HCT116 (cell line): ENCODE measurements around the gene ELOA. TPM values are rescaled to one million over a fixed set of nuclear protein-coding genes. Genes with fewer than 3 reads are reported as not detected.

Experiments used
- ATAC-seq: fragments of 200-7000 bp; cut with Tn5 transposase; 2 replicates; pipeline ENCODE4 v1.9.1; 2020; ENCODE audit warnings: mild to moderate bottlenecking, moderate library complexity
- BruUV-seq: library from RNA; stranded (reverse); fragments of 400-500 nt; replicated peaks from 2 replicates; lab custom pipeline; 2021; lab: Mats Ljungman, UMichigan
- CTCF ChIA-PET: fragments of 300-600 bp; sonication (Branson Sonifier 250); formaldehyde crosslinking; loops from one replicate; lab custom pipeline; 2021; ENCODE audit warnings: antibody characterized with exemption; lab: Charles Lee
- POLR2A ChIA-PET: fragments of 300-600, 350-600 bp; sonication (Branson Sonifier 250); formaldehyde crosslinking; loops from one replicate; lab custom pipeline; 2021; ENCODE audit warnings: antibody characterized with exemption; lab: Charles Lee
- RAD21 ChIA-PET, 2 experiments: fragments of 300-600 bp; sonication (Branson Sonifier 250); formaldehyde crosslinking; loops; one replicate each; lab custom pipeline; 2023; ENCODE audit warnings: low total read pairs in 2 of 2; ENCODE audit not compliant: uncharacterized antibody in 2 of 2, unreplicated experiment in 2 of 2, low non-redundant PET in 1 of 2; lab: Charles Lee
- DNase-seq: peaks from one replicate; pipeline ENCODE4 v3.0.0-alpha.2; 2010; ENCODE audit warnings: low read depth, low spot score
- H2AFZ ChIP-seq: fragments of 200-600 bp; shearing (Covaris generic), sonication (generic); 2 replicates; pipeline ENCODE4 v1.6.1; 2017; ENCODE audit warnings: low read depth, mixed run types, mixed read lengths, antibody characterized with exemption, low read length; ENCODE audit not compliant: poor library complexity, severe bottlenecking
- H3K27ac ChIP-seq: 2 replicates; pipeline ENCODE4 v1.5.1; 2012; ENCODE audit warnings: low read depth, low read length
- H3K27me3 ChIP-seq: fragments of 200-600 bp; sonication (generic); 2 replicates; pipeline ENCODE4 v1.6.1; 2016; ENCODE audit warnings: mixed run types, low read length, mixed read lengths; ENCODE audit not compliant: insufficient read depth
- H3K36me3 ChIP-seq, 2 experiments: fragments of 200-500 bp in 1 of 2; fragments of 200-600 bp in 1 of 2; sonication (Bioruptor generic) in 1 of 2; sonication (generic) in 1 of 2; 2 replicates each; pipeline versions ENCODE4 v1.5.1 to v1.6.1; 2014 to 2016; ENCODE audit warnings: low read length in 2 of 2, inconsistent platforms in 1 of 2, mixed read lengths in 1 of 2, mixed run types in 1 of 2; ENCODE audit not compliant: insufficient read depth in 2 of 2, control insufficient read depth in 1 of 2
- H3K4me1 ChIP-seq, 2 experiments: fragments of 200-600 bp in 1 of 2; sonication (generic) in 1 of 2; 2 replicates each; pipeline versions ENCODE4 v1.5.1 to v1.6.1; 2012 to 2017; ENCODE audit warnings: low read length in 2 of 2, inconsistent platforms in 1 of 2, mild to moderate bottlenecking in 1 of 2, mixed read lengths in 1 of 2, mixed run types in 1 of 2, moderate library complexity in 1 of 2; ENCODE audit not compliant: insufficient read depth in 2 of 2, control insufficient read depth in 1 of 2
- H3K4me2 ChIP-seq: fragments of 200-600 bp; sonication (generic); 2 replicates; pipeline ENCODE4 v1.6.1; 2017; ENCODE audit warnings: mixed run types, low read length, mixed read lengths
- H3K4me3 ChIP-seq, 2 experiments: fragments of 200-600 bp in 1 of 2; sonication (generic) in 1 of 2; replicated peaks in 1 of 2; 2 replicates each; pipeline ENCODE4 v1.5.1; 2011 to 2016; ENCODE audit warnings: low read length in 2 of 2, control low read depth in 1 of 2, low read depth in 1 of 2, mild to moderate bottlenecking in 1 of 2, mixed read lengths in 1 of 2, mixed run types in 1 of 2
- H3K79me2 ChIP-seq: fragments of 200-600 bp; sonication (generic); 2 replicates; pipeline ENCODE4 v1.6.1; 2017; ENCODE audit warnings: mild to moderate bottlenecking, mixed run types, low read length, moderate library complexity, mixed read lengths; ENCODE audit not compliant: insufficient read depth
- H3K9ac ChIP-seq: fragments of 200-600 bp; sonication (generic); 2 replicates; pipeline ENCODE4 v1.6.1; 2016; ENCODE audit warnings: low read length, mixed read lengths
- H3K9me2 ChIP-seq: fragments of 200-600 bp; sonication (generic), shearing (Covaris generic); 2 replicates; pipeline ENCODE4 v1.6.1; 2017; ENCODE audit warnings: mixed run types, mild to moderate bottlenecking, moderate library complexity; ENCODE audit not compliant: insufficient read depth
- H3K9me3 ChIP-seq, 2 experiments: fragments of 200-500 bp in 1 of 2; fragments of 200-600 bp in 1 of 2; sonication (Bioruptor generic) in 1 of 2; sonication (generic) in 1 of 2; 2 replicates each; pipeline ENCODE4 v1.6.1; 2014 to 2017; ENCODE audit warnings: low read length in 2 of 2, mixed read lengths in 2 of 2, inconsistent platforms in 1 of 2, low read depth in 1 of 2, mild to moderate bottlenecking in 1 of 2, mixed run types in 1 of 2, moderate library complexity in 1 of 2; ENCODE audit not compliant: control insufficient read depth in 1 of 2, insufficient read depth in 1 of 2
- H4K20me1 ChIP-seq: fragments of 200-600 bp; sonication (generic), shearing (Covaris generic); 2 replicates; pipeline ENCODE4 v1.6.1; 2017; ENCODE audit warnings: mixed run types, mild to moderate bottlenecking, moderate library complexity; ENCODE audit not compliant: insufficient read depth
- CEBPB ChIP-seq: IDR thresholded peaks from 2 replicates; pipeline ENCODE4 v1.6.1; 2012; ENCODE audit warnings: low read depth
- ELF1 ChIP-seq: IDR thresholded peaks from 2 replicates; pipeline ENCODE4 v1.6.1; 2012; ENCODE audit warnings: low read depth, borderline replicate concordance
- EZH2phosphoT487 ChIP-seq: fragments of 200-600 bp; IDR thresholded peaks from 2 replicates; pipeline ENCODE4 v1.6.1; 2018; ENCODE audit warnings: antibody characterized with exemption, borderline replicate concordance
- JUND ChIP-seq: IDR thresholded peaks from 2 replicates; pipeline ENCODE4 v1.6.1; 2012
- POLR2A ChIP-seq: IDR thresholded peaks from 2 replicates; pipeline ENCODE4 v1.7.0; 2011; ENCODE audit warnings: borderline replicate concordance; ENCODE audit not compliant: insufficient read depth, insufficient read length; ENCODE audit errors: extremely low read depth
- POLR2AphosphoS5 ChIP-seq: IDR thresholded peaks from 2 replicates; pipeline ENCODE4 v1.6.1; 2011; ENCODE audit warnings: mild to moderate bottlenecking, low read depth, low read length, moderate library complexity
- RAD21 ChIP-seq: IDR thresholded peaks from 2 replicates; pipeline ENCODE4 v1.6.1; 2012; ENCODE audit warnings: low read depth, mild to moderate bottlenecking
- SP1 ChIP-seq: IDR thresholded peaks from 2 replicates; pipeline ENCODE4 v1.6.1; 2012; ENCODE audit warnings: low read depth
- TCF7L2 ChIP-seq: IDR thresholded peaks from 2 replicates; pipeline ENCODE4 v1.7.0; 2011; ENCODE audit warnings: borderline replicate concordance, inconsistent platforms; ENCODE audit not compliant: insufficient read depth, insufficient read length; ENCODE audit errors: extremely low read depth
- intact Hi-C: fragments of 100-400 bp; cut with micrococcal nuclease; formaldehyde crosslinking; loops from 2 replicates; pipeline ENCODE4 v1.10.0; 2022
- total RNA-seq: library from RNA; stranded (reverse); gene quantifications from one replicate; pipeline ENCODE4 v1.2.1, GENCODE V29; 2021; ENCODE audit not compliant: unreplicated experiment
- TF ChIP-seq, protein P1 (sequence below): IDR thresholded peaks from 2 replicates; pipeline ENCODE4 v1.6.1; 2012
- TF ChIP-seq, protein P2 (sequence below): IDR thresholded peaks from 2 replicates; pipeline ENCODE4 v1.6.1; 2011; ENCODE audit warnings: mild to moderate bottlenecking, low read length, moderate library complexity; ENCODE audit not compliant: insufficient replicate concordance; ENCODE audit errors: extremely low read depth
- TF ChIP-seq, protein P3 (sequence below), 3 experiments: fragments of 200-600 bp in 1 of 3; sonication (generic) in 1 of 3; IDR thresholded peaks in 2 of 3; conservative IDR thresholded peaks in 1 of 3; 2 replicates each; pipeline ENCODE4 v1.5.1; 2012 to 2017; ENCODE audit warnings: low read depth in 2 of 3, low read length in 2 of 3, antibody characterized with exemption in 1 of 3, borderline replicate concordance in 1 of 3, control low read depth in 1 of 3, mild to moderate bottlenecking in 1 of 3, mixed read lengths in 1 of 3, mixed run types in 1 of 3, moderate library complexity in 1 of 3; ENCODE audit not compliant: insufficient read depth in 1 of 3

ELOA gene
- total RNA-seq, 1 experiment from 2014 or later = 39.3 TPM

DNA sequence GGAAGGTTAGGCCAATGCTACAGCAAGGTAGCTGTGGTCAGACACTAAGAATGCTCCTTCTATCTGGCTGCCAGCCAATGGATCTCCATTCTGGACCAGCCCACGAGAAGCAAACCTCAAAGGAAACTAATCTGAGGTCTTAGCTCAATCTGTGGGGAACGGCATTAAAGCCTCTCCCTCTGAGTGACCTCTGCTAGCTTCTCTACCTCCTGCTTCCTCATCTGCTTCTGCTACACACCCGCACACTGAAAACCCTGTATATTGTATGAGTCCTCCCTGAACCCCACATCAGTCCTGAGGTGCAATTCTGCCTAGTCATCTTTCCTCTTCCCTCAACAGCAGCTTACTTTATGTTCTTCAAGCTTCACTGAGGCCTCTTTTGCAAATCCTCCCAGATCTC, 64.2 kb downstream of the ELOA start:
- Histone ChIP-seq H3K4me3 (no peak overlapping the region), H3K9me2 (no peaks in the 10 kb centered on the region), H3K4me1 (peaks cover 6 to 15% of the 10 kb centered on the region in 2 experiments; a peak in 2 of 4 replicates), H4K20me1 (no peaks in the 10 kb centered on the region), H3K79me2 (no peaks in the 10 kb centered on the region), H3K9me3 (no peaks in the 10 kb centered on the region), H3K9ac (no peak overlapping the region), H3K27ac (no peak overlapping the region), H3K4me2 (no peak overlapping the region), H2AFZ (no peak overlapping the region), H3K36me3 (0 out of 4 replicates have a peak, but pooled peaks cover 0 to 2% of the 10 kb centered on the region in 2 experiments), H3K27me3 (no peaks in the 10 kb centered on the region)
- ChIA-PET CTCF (no interaction called here), POLR2A (interaction anchor here (1.2 kb wide), 1 partner anchor 30 kb away, joined by 4 read pairs; the partner anchor contains the start of gene PITHD1), RAD21 (interaction anchor here (0.6 kb wide), 2 partner anchors 29 to 30 kb away, joined by 3 read pairs; partner anchors contain the start of gene PITHD1 (in 1 of the 2))
- ATAC-seq (no peak), DNase-seq (no peak)
- intact Hi-C loops = no loop called here
- BruUV-seq = no TSS peak
- no peak for TF ChIP-seq SP1

DNA sequence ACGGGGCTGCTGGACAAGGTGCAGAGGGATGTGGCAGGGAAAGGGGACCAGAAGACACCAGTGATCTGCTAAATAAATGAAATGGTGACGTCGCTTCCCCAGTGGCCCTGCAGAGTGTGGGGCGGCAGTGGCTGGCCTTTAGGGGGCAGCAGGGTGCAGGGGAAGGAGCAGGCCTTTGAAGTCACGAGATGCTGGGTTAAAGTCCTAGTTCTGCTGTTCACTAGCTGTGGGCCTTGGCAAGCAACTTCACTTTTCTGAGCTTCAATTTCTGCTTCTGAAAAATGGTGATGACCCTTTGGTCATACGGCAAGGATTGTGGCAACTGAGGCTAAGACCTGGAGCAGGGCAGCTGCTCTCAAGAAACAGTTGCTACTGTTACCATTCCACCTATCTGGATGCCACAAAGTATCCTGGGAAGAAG, 66.5 kb downstream of the ELOA start:
- intact Hi-C loops = loop anchor here (2.0 kb wide), 1 partner anchor 59 kb away; the partner anchor contains the start of gene FUCA1
- Histone ChIP-seq H3K27me3 (no peaks in the 10 kb centered on the region), H3K9me2 (no peaks in the 10 kb centered on the region), H3K36me3 (no peaks in the 10 kb centered on the region), H4K20me1 (no peaks in the 10 kb centered on the region), H3K4me2 (no peak overlapping the region), H3K27ac (no peak overlapping the region), H3K4me1 (peaks cover 6 to 15% of the 10 kb centered on the region in 2 experiments; a peak in 2 of 4 replicates), H3K79me2 (no peaks in the 10 kb centered on the region), H3K9ac (no peak overlapping the region), H3K4me3 (no peak overlapping the region), H2AFZ (no peak overlapping the region), H3K9me3 (no peaks in the 10 kb centered on the region)
- ChIA-PET RAD21 (interaction anchor here (2.0 to 2.3 kb wide), 2 partner anchors 107 kb away, joined by 5 to 11 read pairs; no protein-coding TSS in a partner anchor), CTCF (interaction anchor here (0.8 to 3.2 kb wide), 4 partner anchors 10 to 107 kb away, joined by 3 to 21 read pairs (median 12); partner anchors contain the start of genes HMGCL and PITHD1), POLR2A (no interaction called here)
- peak; percentile 41 for DNase-seq
- ATAC-seq = peak; percentile 93
- BruUV-seq = no TSS peak
- TF ChIP-seq POLR2AphosphoS5 (peak; percentile 19; the same call in 1 of the 2 replicates), ELF1 (no peak), JUND (no peak), TCF7L2 (peak; percentile 98), RAD21 (peak; percentile 84), POLR2A (no peak), EZH2phosphoT487 (no peak), CEBPB (no peak)
- TF ChIP-seq, protein P1, sequence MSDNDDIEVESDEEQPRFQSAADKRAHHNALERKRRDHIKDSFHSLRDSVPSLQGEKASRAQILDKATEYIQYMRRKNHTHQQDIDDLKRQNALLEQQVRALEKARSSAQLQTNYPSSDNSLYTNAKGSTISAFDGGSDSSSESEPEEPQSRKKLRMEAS = no peak
- TF ChIP-seq, protein P2, sequence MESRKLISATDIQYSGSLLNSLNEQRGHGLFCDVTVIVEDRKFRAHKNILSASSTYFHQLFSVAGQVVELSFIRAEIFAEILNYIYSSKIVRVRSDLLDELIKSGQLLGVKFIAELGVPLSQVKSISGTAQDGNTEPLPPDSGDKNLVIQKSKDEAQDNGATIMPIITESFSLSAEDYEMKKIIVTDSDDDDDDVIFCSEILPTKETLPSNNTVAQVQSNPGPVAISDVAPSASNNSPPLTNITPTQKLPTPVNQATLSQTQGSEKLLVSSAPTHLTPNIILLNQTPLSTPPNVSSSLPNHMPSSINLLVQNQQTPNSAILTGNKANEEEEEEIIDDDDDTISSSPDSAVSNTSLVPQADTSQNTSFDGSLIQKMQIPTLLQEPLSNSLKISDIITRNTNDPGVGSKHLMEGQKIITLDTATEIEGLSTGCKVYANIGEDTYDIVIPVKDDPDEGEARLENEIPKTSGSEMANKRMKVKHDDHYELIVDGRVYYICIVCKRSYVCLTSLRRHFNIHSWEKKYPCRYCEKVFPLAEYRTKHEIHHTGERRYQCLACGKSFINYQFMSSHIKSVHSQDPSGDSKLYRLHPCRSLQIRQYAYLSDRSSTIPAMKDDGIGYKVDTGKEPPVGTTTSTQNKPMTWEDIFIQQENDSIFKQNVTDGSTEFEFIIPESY = no peak
- TF ChIP-seq, protein P3, sequence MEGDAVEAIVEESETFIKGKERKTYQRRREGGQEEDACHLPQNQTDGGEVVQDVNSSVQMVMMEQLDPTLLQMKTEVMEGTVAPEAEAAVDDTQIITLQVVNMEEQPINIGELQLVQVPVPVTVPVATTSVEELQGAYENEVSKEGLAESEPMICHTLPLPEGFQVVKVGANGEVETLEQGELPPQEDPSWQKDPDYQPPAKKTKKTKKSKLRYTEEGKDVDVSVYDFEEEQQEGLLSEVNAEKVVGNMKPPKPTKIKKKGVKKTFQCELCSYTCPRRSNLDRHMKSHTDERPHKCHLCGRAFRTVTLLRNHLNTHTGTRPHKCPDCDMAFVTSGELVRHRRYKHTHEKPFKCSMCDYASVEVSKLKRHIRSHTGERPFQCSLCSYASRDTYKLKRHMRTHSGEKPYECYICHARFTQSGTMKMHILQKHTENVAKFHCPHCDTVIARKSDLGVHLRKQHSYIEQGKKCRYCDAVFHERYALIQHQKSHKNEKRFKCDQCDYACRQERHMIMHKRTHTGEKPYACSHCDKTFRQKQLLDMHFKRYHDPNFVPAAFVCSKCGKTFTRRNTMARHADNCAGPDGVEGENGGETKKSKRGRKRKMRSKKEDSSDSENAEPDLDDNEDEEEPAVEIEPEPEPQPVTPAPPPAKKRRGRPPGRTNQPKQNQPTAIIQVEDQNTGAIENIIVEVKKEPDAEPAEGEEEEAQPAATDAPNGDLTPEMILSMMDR (IDR thresholded peaks at IDR 0.05 in 2 of 3, conservative IDR thresholded peaks at IDR 0.05 in 1 of 3; ENCODE audit: borderline replicate concordance in 1 of 3, insufficient read depth in 1 of 3, low read depth in 2 of 3, low read length in 2 of 3) = peak; percentile 77 to 93 (median 88)
